ENCODE data around the gene BNC1. TPM values are rescaled to one million over a fixed set of nuclear protein-coding genes. Genes with fewer than 3 reads are reported as not detected.

Gene BNC1
- total and polyA plus RNA-seq, 2 of the 4 experiments (the other 2 are of a cell fraction): 0.38 to 0.54 TPM

- Histone ChIP-seq H2AFZ (replicated peaks; ENCODE audit: low read length, poor library complexity) (no peak overlapping the region), H4K8ac (ENCODE audit: low read depth in 2 of 2, low read length in 2 of 2) (no peak overlapping the region), H2AK9ac (replicated peaks; ENCODE audit: low read depth, low read length, poor library complexity) (no peak overlapping the region), H2BK15ac (ENCODE audit: low read depth, low read length) (no peak overlapping the region), H3K4me1 (ENCODE audit: control insufficient read depth, insufficient read depth, low read length) (peaks cover 6% of the 10 kb centered on the region), H3K9ac (ENCODE audit: low read depth, low read length) (no peak overlapping the region), H3K4me2 (ENCODE audit: low read depth, low read length) (no peak overlapping the region), H4K91ac (ENCODE audit: insufficient read depth, low read depth, low read length) (no peak overlapping the region), H3K36me3 (ENCODE audit: control insufficient read depth, insufficient read depth, low read length) (no peaks in the 10 kb centered on the region), H3K27ac (ENCODE audit: insufficient read depth, low read length) (no peak overlapping the region), H4K5ac (ENCODE audit: low read depth, low read length) (no peak overlapping the region), H4K20me1 (ENCODE audit: insufficient read depth, low read length) (no peaks in the 10 kb centered on the region), H3K4me3 (ENCODE audit: insufficient read depth, low read depth, low read length) (no peak overlapping the region), H3K23ac (ENCODE audit: low read depth, low read length) (no peak overlapping the region), H2BK5ac (ENCODE audit: low read depth, low read length, poor library complexity, severe bottlenecking) (no peak overlapping the region), H2BK20ac (ENCODE audit: low read depth, low read length) (no peak overlapping the region), H3K4ac (ENCODE audit: low read depth, low read length) (no peak overlapping the region), H3K18ac (ENCODE audit: low read depth, low read length) (no peak overlapping the region), H3K9me1 (ENCODE audit: insufficient read depth, low read length) (peaks cover 6% of the 10 kb centered on the region; the same call in 1 of the 2 replicates), H3K14ac (replicated peaks; ENCODE audit: low read depth, low read length) (no peak overlapping the region), H3K79me1 (ENCODE audit: low read depth in 1 of 2, low read length in 2 of 2) (no peaks in the 10 kb centered on the region), H3K9me3 (ENCODE audit: control insufficient read depth, insufficient read depth, low read length) (no peaks in the 10 kb centered on the region), H3K56ac (ENCODE audit: extremely low read depth, insufficient read depth, low read length) (no peak overlapping the region), H2AK5ac (ENCODE audit: low read depth, low read length) (no peak overlapping the region), H3K27me3 (ENCODE audit: control insufficient read depth, insufficient read depth, low read length) (peaks cover 7% of the 10 kb centered on the region; the same call in 1 of the 2 replicates), H2BK120ac (ENCODE audit: low read depth, low read length) (no peak overlapping the region)
- no peak for DNase-seq
- no CpG with 5 or more reads among the region's 1 CpG for WGBS, 2 experiments (ENCODE audit: extremely low coverage in 2 of 2, insufficient read length in 1 of 2)
- in situ Hi-C loops (cut with MboI; ENCODE audit: low sequenced_read_pairs): no loop called here
- ChIA-PET CTCF (no interaction called here), POLR2A (ENCODE audit: unreplicated experiment) (no interaction called here)
- no peak for TF ChIP-seq NFE2L2 (IDR thresholded peaks at IDR 0.05; ENCODE audit: low read depth, low read length)
- TF ChIP-seq USF2 (IDR thresholded peaks at IDR 0.05; ENCODE audit: low read depth, low read length): no peak
- no peak for TF ChIP-seq POLR2A (IDR thresholded peaks at IDR 0.05; ENCODE audit: low read depth, low read length)
- TF ChIP-seq MXI1 (IDR thresholded peaks at IDR 0.05; ENCODE audit: borderline replicate concordance, low read depth, low read length): no peak
- TF ChIP-seq CTCF (conservative IDR thresholded peaks at IDR 0.05; ENCODE audit: low read depth, low read length): no peak
- no peak for ATAC-seq (ENCODE audit: low read depth)
- intact Hi-C loops (cut with micrococcal nuclease): no loop called here
- dilution Hi-C loops (cut with HindIII; ENCODE audit: low sequenced_read_pairs, unreplicated experiment): no loop called here
- BruUV-seq (replicated peaks): no TSS peak
Measured at GRCh38 chr15:83293201-83293600, 8.7 kb upstream of the BNC1 start.

Measured in IMR-90 (cell line).